CD4-positive, alpha-beta T cell treated with Interleukin-15 for 1 hour (primary cell): ENCODE data around the gene ITGB3BP.
"Not testable (repeated sequence)": the region's sequence is repeated elsewhere in the genome, so short reads cannot be mapped to it uniquely, and the experiment has no call there.

Source experiments
- DNase-seq: peaks from one replicate; pipeline ENCODE4 v3.0.0-alpha.2; 2020

Gene ITGB3BP

DNA sequence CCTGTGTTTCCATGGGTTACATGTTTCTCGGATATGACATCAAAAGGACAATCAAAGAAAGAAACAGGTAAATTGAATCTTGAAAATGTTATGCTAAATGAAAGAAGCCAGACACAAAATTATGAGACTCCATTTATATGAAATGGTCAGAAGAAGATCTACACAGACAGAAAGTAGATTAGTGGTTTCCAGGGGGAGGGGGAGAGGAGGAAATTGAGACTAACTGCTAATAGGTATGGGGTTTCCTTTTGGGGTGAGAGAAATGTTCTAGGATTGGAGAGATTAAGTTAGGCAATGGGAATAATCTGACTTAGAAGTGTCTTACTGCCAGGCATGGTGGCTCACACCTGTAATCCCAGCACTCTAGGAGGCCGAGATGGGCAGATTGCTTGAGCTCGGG is 21.8 kb downstream of the ITGB3BP start:
- no peak for DNase-seq

DNA sequence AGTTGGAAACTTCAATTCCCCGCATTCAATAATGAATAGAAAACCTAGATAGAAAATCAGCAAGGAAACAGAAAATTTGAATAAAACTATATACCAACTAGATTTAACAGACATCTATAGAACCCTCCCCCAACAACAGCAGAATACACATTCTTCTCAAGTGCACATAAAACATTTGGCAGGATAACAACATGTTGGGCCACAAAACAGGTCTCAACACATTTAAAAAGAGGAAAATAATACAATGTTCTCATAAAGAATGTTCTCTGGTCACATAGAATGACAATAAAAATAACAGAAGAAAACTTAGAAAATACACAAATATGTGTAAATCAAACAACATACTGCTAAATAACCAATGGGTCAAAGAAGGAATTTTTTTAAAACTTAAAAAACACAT is 24.9 kb downstream of the ITGB3BP start:
- DNase-seq = no peak

DNA sequence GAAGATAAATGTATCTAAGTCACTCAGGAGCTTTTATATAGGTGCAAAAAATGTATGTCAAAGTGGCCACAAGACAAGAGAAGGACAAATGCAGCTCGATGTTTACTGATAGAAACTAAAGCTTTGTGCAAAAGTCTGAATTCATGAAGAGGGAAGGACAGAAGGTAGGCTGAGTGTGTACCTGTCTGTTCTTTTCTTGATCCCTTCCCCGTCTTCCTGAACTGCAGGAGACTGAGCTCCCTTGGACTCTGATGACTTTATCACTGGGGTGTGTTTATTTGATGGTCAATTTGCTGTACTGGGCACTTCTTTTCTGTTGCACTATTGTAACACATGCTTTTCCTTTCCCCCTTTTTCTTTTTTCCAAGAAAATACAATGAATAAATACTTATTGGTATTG is 25.4 kb downstream of the ITGB3BP start:
- no peak for DNase-seq

DNA sequence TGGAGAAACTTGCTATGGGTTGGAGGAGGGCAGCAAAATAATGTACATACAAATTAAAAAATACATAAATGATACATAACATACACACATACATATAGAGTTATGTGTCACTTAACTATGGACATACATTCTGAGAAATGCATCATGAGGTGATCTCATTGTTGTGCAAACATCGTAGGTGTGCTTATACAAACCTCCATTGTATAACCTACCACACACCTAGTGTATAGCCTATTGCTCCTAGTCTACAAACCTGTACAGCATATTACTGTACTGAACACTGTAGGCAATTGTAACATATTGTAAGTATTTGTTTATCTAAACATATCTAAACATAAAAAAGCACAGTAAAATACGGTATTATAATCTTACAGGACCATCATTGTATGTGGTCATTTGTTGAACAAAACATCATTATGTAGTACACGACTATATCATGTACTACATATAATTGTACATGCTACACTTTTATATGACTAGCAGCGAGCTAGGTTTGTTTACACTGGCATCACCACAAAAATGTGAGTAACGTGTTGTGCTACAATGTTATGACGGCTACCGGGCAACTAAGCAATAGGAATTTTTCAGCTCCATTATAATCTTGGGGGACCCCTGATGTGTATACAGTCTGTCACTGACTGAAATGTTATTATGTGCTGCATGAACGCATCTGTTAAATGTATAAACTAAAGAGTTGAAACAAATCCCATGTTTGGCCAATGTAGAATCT is 35.5 kb downstream of the ITGB3BP start:
- no peak for DNase-seq

DNA sequence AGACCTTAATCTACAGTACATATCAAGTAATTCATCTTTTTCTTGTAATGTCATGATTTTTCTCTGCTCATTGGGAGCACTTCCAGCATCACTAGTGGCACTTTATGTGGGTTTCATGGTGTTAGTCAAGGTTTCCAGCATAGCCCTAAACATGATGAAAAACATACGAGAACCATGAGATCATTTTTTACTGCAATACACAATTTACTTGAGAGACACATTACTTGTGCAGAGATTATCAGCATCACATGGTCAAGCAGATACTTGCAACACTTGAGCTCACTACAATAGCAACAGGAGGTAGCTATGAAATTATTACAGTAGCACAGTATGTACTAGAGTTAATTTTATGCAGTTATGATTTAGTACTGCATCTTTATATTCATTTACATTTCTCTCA is 36.4 kb downstream of the ITGB3BP start:
- DNase-seq = no peak

DNA sequence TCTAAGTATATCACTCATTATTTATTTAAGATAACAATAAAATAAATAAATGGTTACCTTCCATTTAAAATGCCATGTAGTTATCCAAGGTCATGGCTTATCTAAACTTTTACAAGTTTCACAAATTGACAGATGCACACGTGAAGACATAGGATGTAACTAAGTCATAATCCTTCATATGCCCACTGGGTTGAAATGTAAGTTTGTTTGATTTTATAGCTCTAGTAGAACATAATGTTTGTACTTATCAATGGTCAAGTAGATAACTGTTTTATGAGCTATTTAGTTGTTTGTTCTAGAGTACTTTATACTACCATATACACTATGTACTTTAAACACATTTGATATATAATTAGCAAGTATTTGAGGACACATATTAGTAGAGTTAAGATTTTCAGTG is 43.0 kb downstream of the ITGB3BP start:
- DNase-seq = no peak

DNA sequence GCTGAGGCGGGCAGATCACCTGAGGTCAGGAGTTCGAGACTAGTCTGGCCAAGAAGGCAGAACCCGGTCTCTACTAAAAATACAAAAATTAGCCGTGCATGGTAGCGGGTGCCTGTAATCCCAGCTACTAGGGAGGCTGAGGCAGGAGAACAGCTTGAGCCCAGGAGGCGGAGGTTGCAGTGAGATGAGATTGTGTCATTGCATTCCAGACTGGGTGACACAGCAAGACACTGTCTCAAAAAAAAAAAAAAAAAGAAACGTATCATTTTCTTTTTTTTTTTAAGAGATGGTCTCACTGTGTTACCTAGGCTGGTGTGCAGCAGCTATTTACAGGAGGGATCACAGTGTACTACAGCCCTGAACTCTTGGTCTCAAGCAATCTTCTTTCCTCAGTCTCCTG is 47.3 kb downstream of the ITGB3BP start:
- DNase-seq = no peak

DNA sequence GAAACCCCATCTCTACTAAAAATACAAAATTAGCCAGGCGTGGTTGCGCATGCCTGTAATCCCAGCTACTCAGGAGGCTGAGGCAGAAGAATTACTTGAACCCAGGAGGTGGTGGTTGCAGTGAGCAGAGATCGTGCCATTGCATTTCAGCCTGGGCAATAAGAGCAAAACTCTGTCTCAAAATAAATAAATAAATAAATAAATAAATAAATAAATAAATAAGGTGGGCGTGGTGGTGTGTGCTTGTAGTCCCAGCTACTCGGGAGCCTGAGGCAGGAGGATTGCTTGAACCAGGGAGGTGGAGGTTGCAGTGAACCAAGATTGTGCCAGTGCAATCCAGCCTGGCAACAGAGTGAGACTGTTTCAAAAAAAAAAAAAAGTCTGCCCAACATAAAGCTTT is 54.3 kb downstream of the ITGB3BP start:
- DNase-seq = not testable (repeated sequence)

DNA sequence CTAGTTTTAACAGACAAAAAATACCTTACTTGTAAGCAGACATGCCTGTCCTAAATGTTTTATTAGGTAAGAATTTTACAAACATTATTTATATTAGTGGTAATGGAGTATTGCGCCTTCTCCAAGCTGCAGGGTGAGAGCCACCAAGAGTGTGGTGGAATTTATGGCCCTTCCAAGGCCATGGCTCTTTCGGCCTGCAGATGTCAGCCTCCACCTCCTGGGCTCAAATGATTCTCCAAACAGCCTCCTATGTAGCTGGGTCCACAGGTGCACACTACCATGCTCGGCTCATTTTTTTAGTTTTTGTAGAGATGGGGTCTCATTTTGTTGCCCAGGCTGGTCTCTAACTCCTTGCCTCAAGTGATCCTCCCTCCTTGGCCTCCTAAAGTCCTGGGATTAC is 56.3 kb downstream of the ITGB3BP start:
- DNase-seq = no peak

DNA sequence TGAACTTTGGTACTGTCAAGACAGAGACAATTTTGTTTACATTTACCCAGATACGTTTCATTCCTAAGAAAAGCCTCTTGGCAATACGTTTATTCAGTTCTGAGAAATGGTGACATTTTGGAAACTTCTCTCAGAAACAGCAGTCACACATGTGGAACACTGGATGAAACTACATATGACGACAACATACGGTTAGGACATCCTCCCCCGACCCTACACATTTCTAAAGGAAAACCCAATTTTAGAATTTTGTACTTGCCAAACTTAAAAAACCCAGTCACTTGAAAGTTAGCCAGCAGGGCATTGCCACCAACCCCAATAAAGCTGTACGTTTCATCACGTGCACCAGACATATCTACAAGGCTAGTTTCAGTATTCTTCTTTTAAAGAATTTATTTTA is 56.8 kb downstream of the ITGB3BP start:
- DNase-seq = no peak

DNA sequence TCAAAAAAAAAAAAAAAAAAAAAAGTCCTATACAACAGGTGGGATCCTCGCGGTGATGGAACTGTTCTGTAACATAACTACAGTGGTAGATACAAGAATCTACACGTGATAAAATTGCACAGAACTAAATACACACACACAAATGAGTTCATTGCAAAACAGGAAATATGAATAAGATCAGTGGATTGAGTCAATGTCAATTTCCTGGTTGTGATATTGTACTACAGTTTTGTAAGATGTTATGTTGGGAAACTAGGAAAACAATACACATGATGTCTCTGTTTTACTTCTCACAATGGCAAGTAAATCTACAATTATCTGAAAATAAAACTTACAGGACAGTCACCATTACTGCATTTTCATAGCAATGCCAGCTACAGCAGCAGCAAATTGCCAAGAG is 59.8 kb downstream of the ITGB3BP start:
- no peak for DNase-seq

DNA sequence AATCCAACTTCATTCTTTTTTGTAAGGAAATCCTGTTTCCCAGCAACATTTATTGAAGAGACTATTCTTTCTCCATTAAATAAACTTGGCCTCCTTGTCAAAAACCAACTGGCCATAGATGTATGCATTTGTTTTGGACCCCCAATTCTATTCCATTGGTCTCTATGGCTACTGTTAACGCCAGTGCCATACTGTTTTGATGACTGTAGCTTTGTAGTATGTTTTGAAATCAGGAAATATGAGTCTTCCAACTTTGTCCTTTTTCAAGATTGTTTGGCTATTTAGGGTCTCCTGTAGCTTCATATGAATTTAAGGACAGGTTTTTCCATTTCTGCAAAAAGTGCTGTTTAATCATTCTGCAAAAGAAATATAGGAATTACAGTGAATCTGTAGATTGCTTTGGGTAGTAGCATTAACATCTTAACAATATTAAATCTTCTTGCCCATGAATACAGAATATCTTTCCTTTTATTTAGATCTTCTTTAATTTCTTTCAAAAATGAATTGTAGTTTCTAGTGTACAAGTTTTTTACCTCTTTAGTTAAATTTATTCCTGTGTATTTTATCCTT is 61.3 kb downstream of the ITGB3BP start:
- DNase-seq = no peak

DNA sequence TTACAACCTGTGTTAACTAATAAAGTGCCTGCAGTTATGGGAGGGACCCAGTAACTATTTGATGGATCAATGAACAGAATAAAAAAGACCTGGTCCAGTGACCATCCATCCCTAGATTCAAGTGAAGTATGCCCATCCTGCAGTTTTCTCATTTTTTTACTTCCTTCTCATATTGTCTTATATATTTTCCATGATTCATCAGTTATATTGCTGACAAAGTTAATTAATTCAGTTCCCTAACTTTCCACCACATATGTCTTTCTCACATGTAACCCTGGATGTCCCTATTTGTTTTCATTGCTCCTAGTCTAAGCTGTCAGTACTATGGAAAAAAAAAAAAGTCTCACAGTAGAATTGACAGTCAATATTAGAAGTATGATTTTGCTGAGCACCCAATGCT is 64.3 kb downstream of the ITGB3BP start:
- DNase-seq = no peak

DNA sequence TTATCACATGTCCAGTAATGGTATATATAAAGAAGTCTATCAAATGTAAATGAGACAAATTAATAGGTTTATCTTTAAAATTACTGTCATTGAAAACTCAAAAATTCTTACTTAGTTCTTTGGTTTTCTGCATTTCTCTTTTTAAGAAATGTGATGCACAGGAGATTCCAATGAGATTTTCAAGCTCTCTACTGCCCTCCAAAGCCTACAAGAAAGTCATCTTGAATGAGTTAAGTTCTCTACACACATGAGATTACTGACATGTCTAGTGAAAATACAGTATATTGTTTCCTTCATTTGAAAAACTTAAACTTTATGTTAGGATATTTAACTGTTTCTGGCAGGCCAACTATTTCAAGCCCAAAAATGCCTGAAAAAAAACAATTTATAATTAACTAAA is 68.8 kb downstream of the ITGB3BP start:
- no peak for DNase-seq

DNA sequence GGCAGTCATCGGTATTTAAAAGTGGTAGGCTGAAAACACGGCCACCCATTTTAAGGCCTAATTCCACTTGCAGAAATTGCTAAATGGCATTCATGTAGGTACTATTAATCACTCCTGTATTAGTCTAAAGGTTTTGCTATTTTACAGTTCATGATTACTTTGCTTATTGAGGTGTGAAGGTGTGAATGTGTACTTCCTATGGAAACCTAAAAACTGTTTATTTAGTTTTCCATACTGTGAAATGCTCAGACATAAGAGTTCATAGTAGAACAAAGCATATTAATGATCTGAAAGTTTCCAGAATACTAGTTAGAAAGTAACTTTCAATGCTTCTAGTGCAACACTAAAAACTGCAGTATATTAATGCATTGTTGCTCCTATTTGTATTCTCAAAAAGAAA is 69.8 kb downstream of the ITGB3BP start:
- DNase-seq = no peak

DNA sequence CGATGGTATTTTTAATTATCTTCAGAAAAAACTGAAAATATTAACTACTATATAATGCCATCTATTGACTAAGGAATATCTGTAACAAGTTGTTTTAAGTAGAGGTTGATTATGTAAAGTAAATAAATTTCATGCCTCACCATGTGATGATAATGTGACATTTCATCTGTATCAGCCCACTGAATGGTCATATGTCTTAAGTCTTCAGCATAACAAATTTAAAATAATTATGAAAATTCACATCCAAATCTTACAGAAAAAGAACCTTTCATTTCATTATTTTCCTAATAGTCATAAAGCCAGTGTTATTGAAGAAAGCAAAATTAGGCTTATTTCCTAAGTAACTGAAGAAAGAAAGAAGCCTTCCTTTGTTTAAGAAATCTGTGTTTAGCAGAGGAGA is 72.6 kb downstream of the ITGB3BP start:
- no peak for DNase-seq

DNA sequence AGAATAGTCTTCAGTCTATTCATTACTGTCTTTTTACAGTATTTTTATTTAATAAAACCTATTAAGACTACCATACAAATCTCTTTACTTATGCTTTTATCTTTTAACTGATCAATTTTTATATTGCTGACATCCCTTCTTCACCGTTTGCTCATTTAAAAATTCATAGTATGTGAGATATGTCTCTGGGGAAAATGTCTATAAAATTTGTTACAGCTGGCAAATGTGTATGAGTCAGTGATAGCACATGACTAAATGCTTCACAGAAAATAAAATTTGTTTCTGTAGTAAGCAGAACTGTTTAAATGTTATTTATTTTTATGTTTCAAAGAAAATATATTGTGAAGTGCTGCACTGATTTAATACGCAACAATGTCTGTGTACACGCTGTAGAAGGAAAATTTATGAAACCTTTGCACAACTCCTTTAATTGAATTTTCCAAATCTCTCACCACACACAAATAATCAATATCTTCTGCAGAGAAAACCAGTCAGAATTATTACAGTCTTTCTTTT is 74.2 kb downstream of the ITGB3BP start:
- no peak for DNase-seq

DNA sequence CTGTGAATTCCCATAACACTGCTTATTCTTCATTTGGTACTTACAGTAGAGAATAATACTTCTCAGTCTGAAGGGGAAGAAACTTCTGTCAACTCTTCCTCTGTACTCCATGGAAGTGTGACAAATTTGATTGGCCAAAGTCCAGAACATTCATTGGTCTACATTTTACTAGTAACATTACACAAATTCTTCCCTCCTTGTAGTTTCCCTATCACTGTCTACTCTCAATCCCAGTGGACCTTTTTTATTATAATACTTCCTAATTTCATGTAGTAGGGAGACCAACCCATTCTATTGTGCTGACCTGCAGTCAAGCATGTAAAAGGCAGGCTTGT is 80.9 kb downstream of the ITGB3BP start:
- no peak for DNase-seq

DNA sequence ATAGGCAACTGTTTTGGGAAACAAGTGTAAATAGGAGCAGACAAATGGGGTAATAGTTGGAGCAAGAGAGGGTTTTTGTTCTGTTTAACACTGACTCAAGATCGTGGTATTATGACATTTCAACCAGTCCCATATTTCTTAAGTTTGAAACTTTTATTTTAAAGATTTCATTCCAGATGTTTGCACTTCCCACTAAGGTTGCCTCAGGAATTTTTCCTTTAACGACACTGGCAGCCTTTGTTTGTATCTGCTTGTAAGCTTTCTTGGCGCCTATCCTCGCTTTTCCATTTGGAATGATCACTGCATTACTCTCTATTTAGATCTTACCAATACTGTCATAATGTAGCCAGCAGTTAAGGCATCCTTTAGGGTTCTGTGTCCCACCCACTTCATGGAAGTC is 87.9 kb downstream of the ITGB3BP start:
- DNase-seq = no peak

DNA sequence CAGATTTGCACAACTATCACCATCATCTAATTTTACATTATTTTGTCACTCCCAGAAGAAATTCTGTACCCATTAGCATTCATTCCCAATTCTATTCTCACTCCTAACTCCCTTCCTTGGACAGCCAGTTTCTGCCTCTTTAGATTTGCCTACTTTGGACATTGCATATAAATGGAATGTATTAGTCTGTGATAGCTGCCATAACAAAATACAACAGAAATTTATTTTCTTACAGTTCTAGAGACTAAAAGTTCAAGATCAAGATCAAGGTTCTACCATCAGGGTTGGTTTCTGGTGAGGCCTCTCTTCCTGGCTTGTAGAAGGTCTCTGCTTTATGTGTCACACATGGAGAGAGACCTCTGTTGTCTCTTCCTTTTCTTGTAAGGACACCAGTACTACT is 93.7 kb downstream of the ITGB3BP start:
- no peak for DNase-seq

DNA sequence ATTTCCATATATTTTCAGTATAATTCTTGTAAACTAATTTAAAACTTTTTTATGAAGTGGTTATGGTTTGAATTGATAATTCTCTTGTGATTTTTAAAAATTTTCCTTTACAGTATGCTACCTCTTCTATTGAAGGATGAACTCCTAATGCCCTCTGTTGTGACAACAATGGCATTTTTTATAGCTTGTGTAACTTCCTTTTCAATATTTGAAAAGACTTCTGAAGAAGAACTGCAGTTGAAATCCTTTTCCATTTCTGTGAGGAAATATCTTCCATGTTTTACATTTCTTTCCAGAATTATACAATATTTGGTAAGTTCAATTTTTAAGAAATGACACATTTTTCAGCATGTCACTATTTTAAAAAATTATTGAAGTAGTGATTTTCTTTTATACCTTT is 94.2 kb downstream of the ITGB3BP start:
- no peak for DNase-seq

DNA sequence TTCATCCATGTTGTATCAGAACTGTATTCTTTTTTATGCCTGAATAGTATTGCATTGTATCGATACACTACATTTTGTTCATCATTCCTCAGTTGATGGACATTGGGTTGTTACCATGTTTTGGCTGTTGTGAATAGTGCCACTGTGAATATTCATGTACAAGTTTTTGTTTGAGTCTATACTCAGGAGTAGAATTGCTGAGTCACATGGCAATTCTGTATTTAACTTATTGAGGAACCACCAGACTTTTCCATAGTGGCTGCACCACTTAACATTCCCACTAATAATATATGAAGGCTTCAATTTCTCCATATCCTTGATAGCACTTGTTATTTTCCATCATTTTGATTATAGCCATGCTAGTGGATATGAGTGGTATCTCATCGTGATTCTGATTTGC is 99.4 kb downstream of the ITGB3BP start:
- DNase-seq = no peak

DNA sequence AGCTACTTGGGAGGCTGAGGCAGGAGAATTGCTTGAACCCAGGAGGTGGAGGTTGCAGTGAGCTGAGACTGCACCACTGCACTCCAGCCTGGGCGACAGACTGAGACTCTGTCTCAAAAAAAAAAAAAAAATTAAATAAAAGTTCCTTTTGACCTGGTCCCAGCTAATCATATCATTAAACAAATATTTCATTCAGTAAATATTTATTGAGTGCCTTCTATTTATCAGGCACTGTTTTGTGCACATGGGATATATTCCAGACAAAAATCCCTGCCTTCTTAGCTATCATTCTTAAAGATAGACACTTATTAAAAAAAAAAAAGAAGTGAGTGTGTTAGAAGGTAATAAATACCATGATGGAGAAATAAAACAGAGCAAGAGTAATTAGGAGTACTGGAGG is 102.3 kb downstream of the ITGB3BP start:
- DNase-seq = not testable (repeated sequence)

DNA sequence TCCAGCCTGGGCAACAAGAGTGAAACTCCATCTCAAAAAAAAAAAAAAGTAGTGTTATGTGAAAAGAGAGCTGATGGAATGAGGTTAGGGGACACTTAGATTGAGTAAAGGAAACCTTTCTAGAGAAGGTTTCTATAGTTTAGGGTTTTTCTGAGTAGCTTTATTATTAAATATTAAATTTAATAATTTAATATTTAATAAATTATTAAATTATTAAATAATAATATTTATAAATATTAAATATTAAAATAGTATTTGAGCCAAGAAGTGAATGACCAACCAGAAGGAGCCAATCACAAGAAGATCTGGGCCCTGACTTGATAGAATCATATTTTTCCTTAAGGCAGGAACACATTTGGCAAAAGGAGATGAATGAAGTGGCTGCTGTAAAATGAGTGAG is 104.9 kb downstream of the ITGB3BP start:
- no peak for DNase-seq

DNA sequence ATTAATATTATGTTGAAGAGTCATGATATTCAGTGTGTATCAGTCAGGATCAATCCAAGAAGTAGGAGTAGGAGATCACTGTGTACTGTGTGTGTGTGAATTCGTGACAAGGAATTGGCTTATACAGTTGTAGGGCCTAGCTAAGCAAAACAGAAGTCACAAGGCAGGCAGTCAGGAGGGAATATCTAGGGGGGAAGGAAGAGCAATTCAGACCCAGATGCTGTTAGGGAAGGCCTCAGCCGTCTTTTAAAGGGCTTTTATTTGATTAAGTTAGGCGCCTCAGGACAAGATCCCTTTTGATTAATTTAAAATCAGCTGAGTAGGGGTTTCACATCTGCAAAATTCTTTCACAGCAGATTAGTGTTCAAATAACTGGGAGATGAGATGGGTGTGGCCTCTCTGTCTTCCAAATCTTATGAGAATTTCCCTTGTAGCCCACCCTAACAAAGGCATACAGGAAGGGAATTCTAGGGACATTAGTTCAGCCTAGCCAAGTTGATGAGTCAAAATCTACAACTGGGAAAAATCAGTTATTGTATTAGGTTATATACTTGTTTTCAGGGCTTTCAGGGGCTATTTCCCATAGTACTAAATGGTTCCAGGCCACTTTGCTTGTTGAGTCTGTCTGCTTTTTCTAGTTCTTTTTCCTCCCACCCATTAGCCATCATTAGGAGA is 108.2 kb downstream of the ITGB3BP start:
- no peak for DNase-seq
